SK-N-SH (cell line): Measurements from ENCODE around the gene BRINP3.

Source experiments
- CTCF ChIP-seq: fragments of 200-600 bp; sonication (generic); IDR thresholded peaks from 2 replicates; pipeline ENCODE4 v1.6.1; 2017; ENCODE audit warnings: antibody characterized with exemption, mild to moderate bottlenecking, moderate library complexity
- EZH2phosphoT487 ChIP-seq: fragments of 200-600 bp; sonication (generic); IDR thresholded peaks from 2 replicates; pipeline ENCODE4 v1.6.1; 2017; ENCODE audit warnings: low read depth, mixed run types, mild to moderate bottlenecking, antibody characterized with exemption, moderate library complexity, borderline replicate concordance
- PBX3 ChIP-seq: IDR thresholded peaks from 2 replicates; pipeline ENCODE4; 2012
- TF ChIP-seq, protein P1 (sequence below): fragments of 150-350 bp; IDR thresholded peaks from 2 replicates; pipeline ENCODE4 v1.6.1; 2017; ENCODE audit warnings: antibody characterized with exemption, low read length, low read depth, borderline replicate concordance

DNA sequence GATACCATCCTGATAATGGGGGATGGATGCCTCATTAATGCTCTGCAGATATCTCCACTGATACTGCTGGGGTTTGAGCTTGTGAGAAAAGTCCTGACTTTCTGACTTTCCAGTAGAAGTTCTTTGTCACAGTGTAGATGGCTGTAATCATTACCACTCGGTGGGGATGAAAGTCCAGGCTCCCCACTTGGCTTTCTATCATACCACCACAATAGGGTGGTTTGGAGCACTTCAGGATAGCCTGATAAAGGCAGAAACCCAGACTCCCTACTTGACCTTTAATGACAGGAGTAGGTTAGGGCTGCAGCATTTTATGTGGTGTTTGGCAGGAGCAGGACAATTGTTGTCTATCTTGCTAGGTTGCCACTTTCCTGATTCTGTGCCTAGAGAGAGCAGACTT, 294.1 kb downstream of the BRINP3 start:
- TF ChIP-seq CTCF, result no peak
- TF ChIP-seq, protein P1, sequence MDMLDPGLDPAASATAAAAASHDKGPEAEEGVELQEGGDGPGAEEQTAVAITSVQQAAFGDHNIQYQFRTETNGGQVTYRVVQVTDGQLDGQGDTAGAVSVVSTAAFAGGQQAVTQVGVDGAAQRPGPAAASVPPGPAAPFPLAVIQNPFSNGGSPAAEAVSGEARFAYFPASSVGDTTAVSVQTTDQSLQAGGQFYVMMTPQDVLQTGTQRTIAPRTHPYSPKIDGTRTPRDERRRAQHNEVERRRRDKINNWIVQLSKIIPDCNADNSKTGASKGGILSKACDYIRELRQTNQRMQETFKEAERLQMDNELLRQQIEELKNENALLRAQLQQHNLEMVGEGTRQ, result no peak
- no peak for TF ChIP-seq EZH2phosphoT487
- no peak for TF ChIP-seq PBX3
